GM20431 (cell line): Measurements from ENCODE around the gene SH3TC2.

Experiments
- in situ Hi-C: fragments of 300-500 bp; cut with MseI, MboI; formaldehyde crosslinking; loops from one replicate; pipeline ENCODE4 v1.15.0; 2020; ENCODE audit warnings: low sequenced_read_pairs; ENCODE audit not compliant: unreplicated experiment

The SH3TC2 gene

DNA sequence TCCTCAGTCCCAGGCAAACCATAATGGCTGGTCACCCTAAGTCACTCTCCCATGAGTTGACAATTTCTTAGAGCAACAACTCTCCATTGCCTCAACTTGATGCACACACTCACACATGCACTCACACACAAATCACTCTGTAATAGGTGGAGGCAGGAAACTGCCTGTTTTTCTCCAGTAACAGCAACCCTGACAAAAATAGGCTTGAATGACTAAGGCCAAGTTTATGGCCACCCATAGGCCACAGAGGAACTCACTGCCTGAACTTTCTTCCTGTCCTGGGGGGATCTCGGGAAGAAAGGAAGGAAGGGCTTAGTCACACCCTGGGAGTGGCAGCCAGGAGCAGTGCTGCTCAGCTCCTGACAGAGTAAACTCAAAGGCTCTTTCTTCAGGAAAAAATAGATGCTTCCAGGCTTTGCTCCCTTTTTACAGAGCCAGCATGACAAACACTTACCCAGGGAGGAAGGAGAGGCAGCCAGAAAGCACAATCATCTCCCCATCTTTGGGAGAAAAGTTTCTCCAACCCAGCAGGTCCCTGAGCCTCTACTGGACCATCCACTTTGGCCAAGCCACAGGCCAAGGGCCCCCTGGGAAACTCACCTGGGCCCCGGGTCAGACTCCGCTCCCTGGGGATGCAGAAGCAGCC lies 368 bp downstream of the SH3TC2 start:
- in situ Hi-C loops, result no loop called here

DNA sequence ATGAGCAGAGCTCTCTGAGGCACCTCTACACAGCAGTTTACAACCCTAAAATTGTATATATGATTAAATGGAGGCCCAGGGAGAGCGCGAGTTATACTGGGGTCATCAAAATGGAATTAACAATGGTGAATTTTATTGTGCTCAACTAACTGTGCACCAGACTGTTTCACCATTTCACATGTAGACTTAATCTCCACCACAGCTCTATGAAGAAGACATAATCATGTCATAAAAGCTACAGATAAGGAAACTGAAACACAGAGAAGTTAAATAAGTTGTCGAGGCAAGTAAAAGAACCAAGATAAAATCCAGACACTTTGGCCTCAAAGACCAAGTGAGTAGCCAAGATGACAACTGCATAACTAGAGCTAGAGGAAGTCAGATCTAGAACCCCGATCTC lies 1.5 kb downstream of the SH3TC2 start:
- in situ Hi-C loops, result no loop called here

DNA sequence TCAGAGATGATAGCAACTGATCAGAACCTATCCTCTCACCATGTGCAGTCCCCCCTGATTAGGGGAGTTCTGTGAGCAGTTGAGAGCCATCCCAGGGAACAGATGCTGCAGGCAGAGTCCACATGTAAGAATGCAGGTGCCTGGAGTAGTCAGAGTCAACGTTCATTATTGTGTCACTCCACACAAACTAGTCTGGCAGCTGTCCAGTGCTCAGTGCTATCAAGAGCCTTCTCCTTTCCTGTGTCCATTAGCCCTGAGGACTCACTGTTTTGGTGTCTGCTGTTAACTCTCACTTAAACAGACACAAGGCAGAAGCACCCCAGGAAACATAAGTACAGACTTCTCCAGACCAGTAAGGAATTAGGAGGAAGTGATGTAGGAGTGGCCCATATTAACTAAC lies 2.5 kb downstream of the SH3TC2 start:
- in situ Hi-C loops, result no loop called here

DNA sequence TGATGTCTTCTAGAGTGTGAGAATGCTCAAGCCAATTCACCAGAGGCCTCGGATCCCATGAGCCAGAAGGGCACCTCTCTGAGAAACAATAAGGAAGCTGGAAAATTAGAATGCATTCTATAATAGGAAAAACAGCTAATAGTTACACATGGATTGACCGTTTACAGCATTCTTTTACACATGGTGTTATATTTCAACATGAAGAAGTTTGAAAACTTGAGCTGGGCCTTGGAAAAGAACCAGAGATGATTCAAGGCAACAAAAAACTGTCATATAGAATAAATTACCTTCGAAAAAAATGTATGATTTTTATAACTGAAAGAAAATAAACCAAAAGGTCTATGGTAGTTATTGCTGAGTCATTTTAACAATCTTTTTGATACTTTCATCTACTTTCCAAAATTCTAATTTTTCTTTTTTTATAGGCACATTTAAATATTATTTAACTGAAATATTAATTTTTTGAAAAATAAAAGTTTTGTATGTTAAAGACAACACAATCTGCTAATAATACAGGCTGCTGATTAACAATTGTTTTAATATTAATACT lies 6.2 kb downstream of the SH3TC2 start:
- in situ Hi-C loops, result no loop called here

DNA sequence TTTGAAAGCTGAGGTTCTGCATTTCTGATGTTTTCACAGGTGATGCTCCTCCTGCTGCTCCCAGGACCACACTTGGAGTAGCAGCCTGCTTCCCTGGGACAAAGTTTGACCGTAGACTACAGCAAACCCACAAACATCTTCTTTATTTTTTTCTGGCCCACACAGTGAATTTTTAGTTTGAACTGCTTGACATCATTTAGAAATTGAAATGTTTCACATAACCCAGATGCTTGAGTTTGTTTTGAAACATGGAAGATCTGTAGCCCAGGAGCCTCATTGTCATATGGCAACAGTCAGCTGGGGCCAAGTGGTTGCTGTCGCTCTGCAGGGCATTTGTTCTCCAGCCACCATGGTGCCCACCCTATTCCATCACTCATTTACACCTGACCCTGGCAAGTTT lies 8.4 kb downstream of the SH3TC2 start:
- in situ Hi-C loops, result no loop called here

DNA sequence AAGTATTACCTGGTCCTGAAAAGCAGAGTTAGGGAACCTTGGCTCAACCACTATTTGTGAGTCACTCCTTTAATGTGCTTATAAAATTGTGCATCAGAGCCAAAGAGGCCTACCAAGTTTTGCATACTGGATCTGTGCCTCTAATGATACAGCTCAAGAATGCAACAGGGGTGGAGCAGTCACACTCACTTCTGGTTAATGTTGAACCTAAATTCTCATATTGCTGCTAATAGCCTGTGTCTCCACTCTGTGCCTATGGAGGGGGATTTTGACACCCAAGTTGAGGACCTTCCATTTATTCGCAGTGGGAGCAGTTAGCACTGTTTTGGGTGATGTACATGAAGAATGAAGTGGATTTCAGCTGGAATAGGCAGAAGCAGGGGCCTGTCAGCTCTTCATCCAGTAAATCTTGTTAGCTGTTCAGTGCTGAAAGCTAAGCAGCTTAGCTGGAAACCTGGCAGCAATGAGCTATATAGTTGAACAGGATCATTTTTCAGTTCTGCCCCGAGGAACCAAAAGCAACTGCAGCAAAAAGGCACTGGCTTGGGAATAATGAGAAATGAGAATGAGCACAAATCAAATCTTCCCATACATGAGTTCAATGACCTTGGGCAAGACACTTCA lies 9.7 kb downstream of the SH3TC2 start:
- in situ Hi-C loops, result no loop called here

DNA sequence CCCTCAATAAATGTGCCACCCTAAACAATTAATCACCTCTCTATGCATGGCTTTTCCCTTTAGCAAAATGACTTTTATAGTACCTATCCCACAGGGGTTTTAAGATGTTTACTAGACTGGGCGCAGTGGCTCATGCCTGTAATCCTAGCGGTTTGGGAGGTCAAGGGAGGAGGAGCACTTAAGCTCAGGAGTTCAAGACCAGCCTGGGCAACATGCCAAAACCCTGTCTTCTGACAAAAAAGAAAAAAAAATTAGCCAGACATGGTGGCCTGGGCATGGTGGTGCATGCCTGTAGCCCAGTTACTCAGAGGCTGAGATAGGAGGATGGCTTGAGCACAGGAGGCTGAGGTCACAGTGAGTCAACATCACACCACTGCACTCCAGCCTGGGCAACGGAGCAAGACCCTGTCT lies 13.5 kb downstream of the SH3TC2 start:
- in situ Hi-C loops, result loop anchor here (25.0 kb wide), 1 partner anchor 312 kb away; no protein-coding TSS in a partner anchor

DNA sequence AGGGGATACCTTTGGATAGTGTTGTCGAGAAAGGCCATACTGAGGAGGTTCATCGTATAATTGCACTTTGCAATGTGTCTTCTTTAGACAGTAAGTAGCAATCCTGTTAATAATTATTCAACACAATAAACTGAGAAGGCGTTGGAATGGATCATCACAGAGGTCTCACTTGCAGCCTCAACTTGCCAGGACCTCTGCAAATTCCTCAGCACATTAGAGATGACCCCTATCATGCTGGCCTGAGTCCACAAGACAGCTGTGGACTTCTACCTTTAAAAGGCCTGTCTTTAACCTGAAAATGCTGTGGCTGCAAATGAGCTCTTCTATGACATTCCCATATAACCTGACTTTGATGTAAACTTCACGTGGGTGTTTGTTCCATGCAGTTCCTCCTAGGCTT lies 14.1 kb downstream of the SH3TC2 start:
- in situ Hi-C loops, result loop anchor here (25.0 kb wide), 1 partner anchor 312 kb away; no protein-coding TSS in a partner anchor

DNA sequence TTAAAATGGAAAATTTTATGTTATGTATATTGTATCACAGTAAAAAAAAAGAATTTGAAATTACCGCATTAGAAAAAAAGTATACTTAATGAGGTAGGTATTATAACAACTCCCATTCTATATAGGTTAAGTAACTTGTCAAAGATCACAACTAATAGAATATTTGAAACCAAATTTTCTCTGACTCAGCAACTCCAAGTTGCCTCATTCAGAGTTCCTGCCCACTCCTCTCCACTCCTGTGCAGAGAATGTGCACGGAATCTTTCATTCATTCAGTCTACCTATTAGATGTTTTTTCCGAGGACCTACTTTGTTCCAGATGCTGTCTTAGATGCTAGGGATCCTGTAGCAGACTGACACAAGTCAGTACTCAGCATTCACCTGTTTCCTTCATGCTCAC lies 15.4 kb downstream of the SH3TC2 start:
- in situ Hi-C loops, result loop anchor here (25.0 kb wide), 1 partner anchor 310 kb away; no protein-coding TSS in a partner anchor

DNA sequence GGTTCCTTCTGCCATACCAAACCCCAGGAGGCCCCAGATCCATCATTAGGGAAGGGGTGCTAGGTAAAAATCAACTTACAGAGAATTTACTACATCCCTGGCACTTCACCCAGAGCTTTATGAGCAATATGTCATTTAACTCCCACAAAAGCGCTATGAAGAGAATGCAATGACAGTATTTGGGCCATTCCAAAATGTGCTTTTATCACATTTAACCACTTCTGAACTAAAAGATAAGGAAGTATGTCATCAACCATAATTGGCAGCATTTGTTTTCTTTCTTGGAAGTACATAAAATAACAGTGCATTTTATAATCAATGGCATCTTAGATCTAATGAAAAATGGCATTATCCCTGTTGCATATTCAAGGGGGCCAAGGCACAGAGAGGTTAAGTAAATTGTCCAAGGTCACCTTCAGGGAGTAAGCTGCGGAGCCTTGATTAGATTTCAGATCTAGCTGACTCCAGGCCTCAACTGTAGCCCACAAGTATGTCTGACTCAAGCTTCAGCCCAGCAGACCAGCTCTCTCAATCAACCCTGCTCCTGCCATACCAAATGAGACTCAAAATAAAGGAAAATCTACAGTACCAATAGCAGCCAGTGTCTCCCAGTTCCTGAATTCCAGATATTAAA lies 16.5 kb downstream of the SH3TC2 start:
- in situ Hi-C loops, result loop anchor here (25.0 kb wide), 1 partner anchor 309 kb away; no protein-coding TSS in a partner anchor

DNA sequence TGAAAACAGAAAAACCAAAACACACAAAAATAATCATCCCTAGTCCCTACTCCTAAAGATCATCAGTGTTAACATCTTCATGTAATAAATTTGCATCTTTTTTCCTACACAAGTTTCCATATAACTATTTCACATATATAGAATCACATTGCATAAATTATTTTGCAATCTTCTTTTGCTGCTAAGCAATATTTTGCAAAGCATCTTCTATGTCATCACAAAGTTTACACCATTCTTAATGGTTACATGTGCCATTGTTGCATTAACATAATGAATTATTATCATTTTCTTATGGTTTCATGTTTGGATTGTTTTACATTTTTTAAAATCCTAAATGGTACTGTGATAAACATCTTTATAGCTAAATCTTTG lies 17.8 kb downstream of the SH3TC2 start:
- in situ Hi-C loops, result loop anchor here (25.0 kb wide), 1 partner anchor 308 kb away; no protein-coding TSS in a partner anchor

DNA sequence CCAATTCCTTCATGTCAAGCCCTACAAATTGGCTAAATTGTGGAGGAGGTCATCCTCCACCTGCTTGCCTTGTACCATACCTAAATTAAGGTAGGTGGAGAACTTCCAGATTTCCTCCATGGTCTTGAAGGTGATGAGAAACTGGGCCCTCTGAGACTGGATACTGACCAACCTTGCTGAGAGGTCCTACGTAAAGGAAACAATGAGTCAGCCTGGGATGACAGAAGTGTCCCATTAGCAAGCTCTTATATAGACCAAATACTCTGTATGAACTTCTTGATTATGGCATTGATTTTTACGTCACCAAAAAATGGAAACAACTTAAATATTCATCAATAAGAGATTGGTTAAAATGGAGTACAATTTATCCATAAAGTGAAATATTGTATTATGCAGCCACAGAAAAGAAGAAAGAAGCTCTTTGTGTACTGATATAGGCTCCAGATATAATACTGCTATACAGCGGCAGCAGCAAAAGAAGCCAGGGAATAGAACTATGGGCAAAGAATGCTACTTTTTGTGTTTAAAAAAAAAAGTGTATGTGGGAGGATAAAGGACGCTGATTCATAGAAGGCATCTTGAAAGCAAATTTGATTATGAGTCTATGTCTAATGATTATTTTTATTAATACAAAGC lies 18.3 kb downstream of the SH3TC2 start:
- in situ Hi-C loops, result loop anchor here (25.0 kb wide), 1 partner anchor 307 kb away; no protein-coding TSS in a partner anchor

DNA sequence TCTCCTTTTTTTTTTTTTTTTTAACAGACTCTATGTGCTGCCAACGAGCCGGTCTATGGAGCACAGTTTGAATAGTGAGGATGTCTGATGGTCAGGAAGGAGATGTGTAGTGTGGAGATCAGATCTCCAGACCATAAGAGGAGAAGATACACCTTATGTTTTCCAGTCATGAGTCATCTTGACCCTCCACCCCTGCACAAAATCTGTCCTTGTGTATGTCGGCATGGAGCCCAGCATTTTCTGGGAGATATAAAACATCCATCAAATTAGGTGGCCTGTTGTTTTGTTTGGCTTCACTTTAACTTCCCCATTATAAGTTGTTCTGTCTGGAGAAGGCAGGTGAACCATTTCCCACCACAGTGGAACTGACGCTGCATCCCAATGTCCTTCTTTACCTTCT lies 19.2 kb downstream of the SH3TC2 start:
- in situ Hi-C loops, result loop anchor here (25.0 kb wide), 1 partner anchor 306 kb away; no protein-coding TSS in a partner anchor

DNA sequence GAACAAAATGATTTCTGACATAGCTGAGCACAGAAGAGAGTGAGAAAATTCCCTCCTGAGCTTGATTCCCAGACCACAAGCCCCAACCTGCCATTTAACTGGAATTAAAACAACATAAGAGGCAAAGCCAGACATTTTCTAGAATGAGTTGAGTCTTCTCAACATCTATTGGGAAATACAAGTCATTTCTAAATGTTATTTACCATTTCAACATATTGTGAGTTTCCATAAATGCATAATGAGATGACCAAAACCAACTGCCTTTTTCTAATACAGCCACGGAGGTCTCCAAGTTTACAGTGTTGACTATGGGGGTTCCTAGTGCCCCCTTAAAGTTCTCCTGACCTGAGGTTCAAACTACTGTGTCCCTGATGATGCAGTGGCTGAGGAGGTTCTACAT lies 20.0 kb downstream of the SH3TC2 start:
- in situ Hi-C loops, result loop anchor here (25.0 kb wide), 1 partner anchor 306 kb away; no protein-coding TSS in a partner anchor

DNA sequence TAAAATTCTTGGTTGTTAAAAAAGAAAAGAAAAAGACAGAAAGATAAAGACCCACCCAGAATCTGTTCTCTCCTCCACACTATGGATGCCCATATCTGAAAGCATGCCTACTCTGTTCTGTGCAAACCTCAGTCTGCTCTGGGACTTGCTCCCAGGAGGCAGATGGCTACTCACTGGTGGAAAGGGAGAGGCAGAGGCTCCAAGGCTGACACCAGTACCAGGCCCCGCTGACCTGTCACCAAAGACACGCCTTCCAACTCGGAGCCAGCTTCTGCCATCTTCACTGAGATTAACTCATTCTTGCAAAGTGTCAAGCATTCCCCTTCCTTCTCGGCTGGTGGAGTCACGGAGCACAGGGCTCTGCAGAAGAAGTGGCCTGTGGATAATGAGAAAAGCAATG lies 21.6 kb downstream of the SH3TC2 start:
- in situ Hi-C loops, result loop anchor here (25.0 kb wide), 1 partner anchor 304 kb away; no protein-coding TSS in a partner anchor

DNA sequence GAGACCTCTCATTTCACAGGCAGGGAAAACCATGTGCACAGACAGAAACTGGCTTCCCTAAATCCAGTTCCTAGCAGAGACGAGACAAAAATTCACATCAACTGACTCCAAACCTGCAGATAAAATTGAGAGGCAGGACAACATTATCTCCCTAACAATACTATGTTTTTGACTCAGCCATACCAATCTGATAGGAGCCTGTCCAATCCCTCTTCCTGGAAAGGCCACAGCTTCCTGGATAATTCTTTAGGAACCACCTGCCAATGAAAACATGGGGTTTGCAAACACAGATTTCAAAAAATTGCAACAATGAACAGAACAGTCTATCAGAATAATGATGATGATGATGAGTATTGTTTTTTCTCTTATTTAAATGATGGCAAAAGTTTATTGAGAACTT lies 22.4 kb downstream of the SH3TC2 start:
- in situ Hi-C loops, result loop anchor here (25.0 kb wide), 1 partner anchor 303 kb away; no protein-coding TSS in a partner anchor

DNA sequence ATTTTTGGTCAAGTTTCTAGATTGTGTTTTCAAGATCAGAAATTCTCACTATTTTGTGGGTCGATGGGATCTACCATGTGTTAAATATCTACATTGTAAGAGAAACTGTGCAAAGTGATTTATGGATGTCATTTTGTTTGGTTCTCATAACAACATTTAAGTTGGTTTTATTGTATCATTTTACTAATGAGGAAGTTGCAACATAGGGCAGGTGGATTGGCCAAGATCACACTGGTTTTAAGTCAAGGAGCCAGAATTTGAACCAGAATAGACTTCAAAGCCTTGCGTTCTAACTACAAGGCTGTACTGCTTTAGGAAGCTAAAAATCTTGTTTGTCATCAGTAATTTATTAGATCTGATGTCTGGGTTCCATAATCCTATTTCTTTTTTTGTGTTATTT lies 23.4 kb downstream of the SH3TC2 start:
- in situ Hi-C loops, result loop anchor here (25.0 kb wide), 1 partner anchor 302 kb away; no protein-coding TSS in a partner anchor

DNA sequence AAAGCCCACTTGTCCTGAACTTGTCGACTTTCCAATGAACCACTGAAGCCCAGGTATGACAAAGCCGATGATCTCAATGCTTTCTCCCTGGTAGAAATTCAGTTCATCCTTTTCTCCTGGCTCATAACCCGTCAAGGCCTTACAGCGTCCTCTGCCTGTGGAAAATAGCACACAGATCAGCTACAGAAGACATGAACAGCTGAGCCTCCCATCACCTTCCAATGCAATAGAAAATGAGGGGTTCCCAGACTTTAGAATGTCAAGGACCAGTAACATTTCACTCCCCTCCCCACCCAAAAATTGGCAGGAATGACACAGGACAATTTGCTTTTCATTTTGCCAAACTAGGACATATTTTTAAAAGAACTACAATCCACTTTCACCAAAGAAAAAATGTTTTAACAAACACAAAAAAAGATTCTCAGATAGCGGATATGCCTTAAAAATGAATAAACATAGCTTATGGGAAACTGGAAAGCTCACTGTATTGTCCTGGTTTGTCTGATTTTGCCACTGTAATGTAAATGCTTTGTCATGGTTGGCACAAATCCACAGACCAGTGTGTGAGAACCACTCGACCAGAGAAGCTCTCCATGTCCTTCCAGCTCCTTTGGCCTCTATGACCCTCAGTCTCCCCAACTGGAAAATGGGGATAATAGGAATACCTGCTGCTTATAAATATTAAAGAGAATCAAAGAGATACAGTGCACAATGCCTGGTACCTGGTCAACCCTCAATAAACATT lies 24.4 kb downstream of the SH3TC2 start:
- in situ Hi-C loops, result loop anchor here (25.0 kb wide), 1 partner anchor 301 kb away; no protein-coding TSS in a partner anchor

DNA sequence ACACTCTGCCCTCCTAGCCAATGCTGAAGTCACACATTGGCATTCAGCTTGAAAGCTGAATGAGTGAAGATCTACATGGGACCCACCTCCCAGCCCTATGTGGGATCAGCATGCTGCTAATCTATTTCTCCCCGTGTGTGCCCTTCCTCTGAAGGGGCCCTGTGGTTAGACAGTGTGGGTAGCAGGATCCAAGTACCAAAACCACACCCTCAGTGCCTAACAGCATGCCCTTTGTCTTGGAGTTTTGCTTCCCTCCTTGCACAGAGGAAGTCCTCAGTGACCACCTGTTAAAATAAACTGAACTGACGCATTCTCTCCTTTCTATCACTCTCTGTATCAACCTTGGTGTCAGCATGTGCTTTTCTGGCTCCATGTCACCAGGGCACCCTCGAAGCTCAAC lies 25.0 kb downstream of the SH3TC2 start:
- in situ Hi-C loops, result loop anchor here (25.0 kb wide), 1 partner anchor 301 kb away; no protein-coding TSS in a partner anchor
